HEK293T (cell line): Measurements from ENCODE around the gene FNDC3B.

Source experiments
- ARNT ChIP-seq: fragments of 450-650 bp; IDR thresholded peaks from 2 replicates; pipeline ENCODE4 v1.6.1; 2017; ENCODE audit warnings: mild to moderate bottlenecking
- BHLHE40 ChIP-seq: fragments of 450-650 bp; IDR thresholded peaks from 2 replicates; pipeline ENCODE4 v1.6.1; 2016; ENCODE audit warnings: mild to moderate bottlenecking, moderate library complexity, borderline replicate concordance
- CTBP1 ChIP-seq: fragments of 450-650 bp; IDR thresholded peaks from 2 replicates; pipeline ENCODE4 v1.6.1; 2016; ENCODE audit warnings: borderline replicate concordance
- FOXM1 ChIP-seq: fragments of 450-650 bp; IDR thresholded peaks from 2 replicates; pipeline ENCODE4 v1.6.1; 2017; ENCODE audit warnings: mild to moderate bottlenecking, borderline replicate concordance
- HDGF ChIP-seq: fragments of 450-650 bp; IDR thresholded peaks from 2 replicates; pipeline ENCODE4 v1.6.1; 2017; ENCODE audit warnings: antibody characterized with exemption, borderline replicate concordance
- NFRKB ChIP-seq: fragments of 450-650 bp; IDR thresholded peaks from 2 replicates; pipeline ENCODE4 v1.6.1; 2016; ENCODE audit warnings: mild to moderate bottlenecking, moderate library complexity
- SUZ12 ChIP-seq: fragments of 450-650 bp; IDR thresholded peaks from 2 replicates; pipeline ENCODE4 v1.6.1; 2016; ENCODE audit warnings: mild to moderate bottlenecking
- TARDBP ChIP-seq: fragments of 450-650 bp; IDR thresholded peaks from 2 replicates; pipeline ENCODE4 v1.6.1; 2016

DNA sequence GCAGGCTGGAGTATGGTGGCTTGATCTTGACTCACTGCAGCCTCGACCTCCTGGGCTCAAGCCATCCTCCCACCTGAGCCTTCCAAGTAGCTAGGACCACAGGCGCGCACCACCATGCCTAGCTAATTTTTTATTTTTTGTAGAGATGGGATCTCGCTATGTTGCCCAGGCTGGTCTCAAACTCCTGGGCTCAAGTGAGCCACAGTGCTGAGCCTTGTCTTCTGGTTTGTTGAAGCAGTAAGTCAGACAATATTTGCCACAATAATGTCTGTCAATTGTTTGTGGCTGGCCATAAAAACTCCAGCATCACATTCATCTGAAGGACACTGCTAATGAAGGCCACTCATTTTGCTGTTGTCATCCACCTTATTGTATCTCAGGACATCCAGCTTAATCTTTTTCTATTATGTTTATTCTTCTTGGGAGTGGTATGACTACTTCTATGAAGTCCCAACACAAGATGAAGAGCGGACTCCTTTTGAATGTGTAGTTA lies 185.9 kb downstream of the FNDC3B start:
- TF ChIP-seq SUZ12 (no peak), CTBP1 (no peak), HDGF (no peak), BHLHE40 (no peak), TARDBP (no peak), FOXM1 (no peak), NFRKB (no peak), ARNT (no peak)
